KG1 (cell line): Measurements from ENCODE around the gene SRA1.
"Not testable (repeated sequence)": the region's sequence is repeated elsewhere in the genome, so short reads cannot be mapped to it uniquely, and the experiment has no call there.

ENCODE experiments used
- DNase-seq: peaks from one replicate; lab custom pipeline; 2025; lab: John Stamatoyannopoulos, UW

Gene SRA1

GRCh38 chr5:140557136-140557805 lies at the start of gene SRA1:
SRA1 (minus strand) TSS chr5:140557473; CDS start chr5:140557452, 21 bp downstream.
- peak; percentile 11 for DNase-seq

- DNase-seq, result no peak
These were observed 49.8 kb upstream of the SRA1 start for GRCh38 chr5:140607031-140607430.

- no peak for DNase-seq
These were observed 48.6 kb upstream of the SRA1 start for GRCh38 chr5:140605879-140606278.

- DNase-seq, result no peak
These were observed 46.5 kb upstream of the SRA1 start for GRCh38 chr5:140603734-140604133.

GRCh38 chr5:140603446-140603698 lies 46.1 kb upstream of the SRA1 start:
- DNase-seq, result not testable (repeated sequence)

- no peak for DNase-seq
These were observed 44.9 kb upstream of the SRA1 start for GRCh38 chr5:140602147-140602546.

GRCh38 chr5:140600096-140600495 lies 42.8 kb upstream of the SRA1 start:
- no peak for DNase-seq

GRCh38 chr5:140598836-140599235 lies 41.6 kb upstream of the SRA1 start:
- DNase-seq, result no peak

GRCh38 chr5:140596321-140596741 lies 39.1 kb upstream of the SRA1 start:
- DNase-seq, result no peak

GRCh38 chr5:140595538-140596300 lies 38.4 kb upstream of the SRA1 start:
- peak; percentile 1 for DNase-seq

- DNase-seq, result no peak
These were observed 36.9 kb upstream of the SRA1 start for GRCh38 chr5:140594169-140594568.

GRCh38 chr5:140593070-140593469 lies 35.8 kb upstream of the SRA1 start:
- not testable (repeated sequence) for DNase-seq

- no peak for DNase-seq
These were observed 34.6 kb upstream of the SRA1 start for GRCh38 chr5:140591747-140592372.

- DNase-seq, result no peak
These were observed 33.6 kb upstream of the SRA1 start for GRCh38 chr5:140590861-140591260.

GRCh38 chr5:140588311-140589070 lies 31.2 kb upstream of the SRA1 start:
- DNase-seq, result no peak

- DNase-seq, result no peak
These were observed 30.2 kb upstream of the SRA1 start for GRCh38 chr5:140587495-140587894.

- not testable (repeated sequence) for DNase-seq
These were observed 22.0 kb upstream of the SRA1 start for GRCh38 chr5:140579188-140579747.

- DNase-seq, result no peak
These were observed 19.5 kb upstream of the SRA1 start for GRCh38 chr5:140576776-140577201.

GRCh38 chr5:140575309-140575708 lies 18.0 kb upstream of the SRA1 start:
- DNase-seq, result no peak

GRCh38 chr5:140574165-140574564 lies 16.9 kb upstream of the SRA1 start:
- DNase-seq, result no peak

GRCh38 chr5:140573683-140574082 lies 16.4 kb upstream of the SRA1 start:
- no peak for DNase-seq

GRCh38 chr5:140571105-140571504 lies 13.8 kb upstream of the SRA1 start:
- DNase-seq, result no peak
